ENCODE measurements around the gene TBL2.
"Not testable (repeated sequence)": the region's sequence is repeated elsewhere in the genome, so short reads cannot be mapped to it uniquely, and the experiment has no call there.

The TBL2 gene

DNA sequence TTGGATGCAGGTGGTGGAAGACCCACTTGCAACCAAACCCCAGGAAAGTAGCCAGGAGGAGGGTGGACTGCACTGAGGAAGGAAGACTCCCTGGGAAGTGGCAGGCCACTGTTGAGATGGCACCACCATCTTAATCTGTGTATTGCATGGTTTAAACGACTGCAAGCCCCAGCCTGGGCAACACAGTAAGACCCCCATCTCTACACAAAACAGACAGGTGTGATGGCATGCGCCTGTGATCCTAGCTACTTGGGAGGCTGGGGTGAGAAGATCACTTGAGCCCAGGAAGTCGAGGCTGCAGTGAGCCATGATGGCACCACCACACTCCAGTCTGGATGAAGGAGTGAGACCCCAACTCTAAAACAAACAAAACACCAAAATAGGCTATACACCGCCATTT is 11.2 kb downstream of the TBL2 start:
- Histone ChIP-seq H3K27me3 (replicated peaks; ENCODE audit: control insufficient read depth, insufficient read depth, low read length) (no peaks in the 10 kb centered on the region), H3K36me3 (ENCODE audit: control insufficient read depth, insufficient read depth, low read length) (peaks cover 15% of the 10 kb centered on the region), H3K4me3 (replicated peaks; ENCODE audit: low read depth, low read length) (no peak overlapping the region)
- TF ChIP-seq CTCF (IDR thresholded peaks at IDR 0.05; ENCODE audit: insufficient read depth, low read length, poor library complexity, severe bottlenecking), result no peak
- no peak for DNase-seq (ENCODE audit: extremely low read depth, insufficient read length)

DNA sequence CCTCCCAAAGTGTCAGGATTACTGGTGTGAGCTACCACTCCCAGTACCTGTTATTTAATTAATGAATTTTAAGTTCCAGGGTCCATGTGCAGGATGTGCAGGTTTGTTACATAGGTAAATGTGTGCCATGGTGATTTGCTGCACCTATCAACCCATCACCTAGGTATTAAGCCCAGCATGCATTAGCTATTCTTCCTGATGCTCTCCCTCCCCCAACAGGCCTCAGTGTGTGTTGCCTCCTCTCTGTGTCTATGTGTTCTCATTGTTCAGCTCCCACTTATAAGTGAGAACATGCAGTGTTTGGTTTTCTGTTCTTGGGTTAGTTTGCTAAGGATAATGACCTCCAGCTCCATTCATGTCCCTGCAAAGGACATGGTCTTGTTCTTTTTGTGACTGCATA is 11.9 kb downstream of the TBL2 start:
- not testable (repeated sequence) for H3K27me3 ChIP-seq (replicated peaks; ENCODE audit: control insufficient read depth, insufficient read depth, low read length); DNase-seq (ENCODE audit: extremely low read depth, insufficient read length)
- Histone ChIP-seq H3K4me3 (replicated peaks; ENCODE audit: low read depth, low read length) (peak overlapping the region; percentile 37), H3K36me3 (ENCODE audit: control insufficient read depth, insufficient read depth, low read length) (peaks cover 14% of the 10 kb centered on the region)

DNA sequence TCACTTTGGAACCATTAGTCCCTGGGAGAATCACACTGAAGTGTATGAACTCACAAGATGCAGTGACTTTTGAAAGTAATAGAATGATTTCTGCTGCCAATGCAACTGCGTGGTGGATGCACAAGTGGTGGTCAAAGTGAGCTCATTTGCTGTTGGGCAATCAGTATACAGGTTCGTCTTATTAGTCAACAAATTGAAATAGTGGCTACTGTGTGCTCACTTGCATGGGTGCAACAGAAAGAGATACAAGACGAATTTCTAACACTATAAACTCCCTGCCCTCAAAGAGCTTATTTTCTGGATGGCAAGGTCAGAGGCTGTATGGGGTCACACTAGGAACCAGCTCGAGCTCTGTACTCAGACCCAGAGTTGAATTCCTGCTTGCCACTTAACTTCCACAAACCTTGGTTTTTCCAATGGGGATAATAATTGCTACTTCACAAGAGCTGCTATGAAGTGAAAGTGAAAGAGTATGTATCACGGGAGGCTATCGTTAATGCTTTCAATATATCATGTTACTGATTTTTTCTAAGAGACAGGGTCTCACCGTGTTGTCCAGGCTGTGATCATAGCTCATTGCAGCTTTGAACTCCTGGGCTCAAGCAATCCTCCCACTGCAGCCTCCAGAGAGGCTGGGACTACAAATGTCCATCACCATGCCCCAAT is 12.6 kb downstream of the TBL2 start:
- no peak for DNase-seq (ENCODE audit: extremely low read depth, insufficient read length)
- Histone ChIP-seq H3K4me3 (replicated peaks; ENCODE audit: low read depth, low read length) (peak overlapping the region; percentile 37), H3K36me3 (ENCODE audit: control insufficient read depth, insufficient read depth, low read length) (peaks cover 10% of the 10 kb centered on the region), H3K27me3 (replicated peaks; ENCODE audit: control insufficient read depth, insufficient read depth, low read length) (no peaks in the 10 kb centered on the region)
- TF ChIP-seq CTCF (IDR thresholded peaks at IDR 0.05; ENCODE audit: insufficient read depth, low read length, poor library complexity, severe bottlenecking), result no peak

DNA sequence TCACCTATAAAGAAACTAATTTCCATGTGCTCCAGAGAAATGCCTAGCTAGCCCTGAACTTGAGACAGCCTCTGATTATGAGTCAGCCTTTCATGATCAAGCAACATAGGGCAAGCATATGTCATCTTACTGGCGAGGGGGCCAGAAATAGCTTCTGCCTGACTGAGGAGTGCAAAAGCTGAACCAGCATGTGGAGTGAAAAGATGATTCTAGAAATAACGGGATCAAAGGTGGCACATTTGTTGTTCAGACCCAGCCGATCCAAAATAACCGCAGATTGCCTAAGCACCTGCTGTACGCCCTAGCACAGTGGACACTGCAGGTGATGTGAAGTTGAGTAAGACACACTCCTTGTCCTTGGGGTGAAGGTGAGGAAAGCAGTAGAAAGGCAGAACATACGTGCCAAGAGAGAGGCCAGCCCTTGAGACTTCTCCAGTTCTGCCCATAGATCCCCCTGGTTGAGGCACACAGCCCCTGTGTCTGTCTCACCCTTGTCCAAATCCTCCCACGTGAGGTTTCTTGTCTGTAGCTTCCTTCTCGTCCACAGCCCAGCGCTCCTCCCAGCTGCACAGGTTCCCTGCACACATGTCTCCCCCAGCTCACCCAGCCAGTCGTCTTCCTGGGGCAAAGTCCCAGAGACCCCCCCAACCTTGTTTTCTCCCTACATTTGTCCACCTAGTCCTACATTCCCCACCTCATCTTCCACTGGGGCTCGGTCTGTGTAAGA is 18.1 kb downstream of the TBL2 start:
- H3K4me3 ChIP-seq (replicated peaks; ENCODE audit: low read depth, low read length), result no peak overlapping the region
- DNase-seq (ENCODE audit: extremely low read depth, insufficient read length), result peak; percentile 37
- TF ChIP-seq CTCF (IDR thresholded peaks at IDR 0.05; ENCODE audit: insufficient read depth, low read length, poor library complexity, severe bottlenecking), result no peak
- H3K27me3 ChIP-seq (replicated peaks; ENCODE audit: control insufficient read depth, insufficient read depth, low read length), result no peaks in the 10 kb centered on the region
- H3K36me3 ChIP-seq (ENCODE audit: control insufficient read depth, insufficient read depth, low read length), result no peaks in the 10 kb centered on the region

DNA sequence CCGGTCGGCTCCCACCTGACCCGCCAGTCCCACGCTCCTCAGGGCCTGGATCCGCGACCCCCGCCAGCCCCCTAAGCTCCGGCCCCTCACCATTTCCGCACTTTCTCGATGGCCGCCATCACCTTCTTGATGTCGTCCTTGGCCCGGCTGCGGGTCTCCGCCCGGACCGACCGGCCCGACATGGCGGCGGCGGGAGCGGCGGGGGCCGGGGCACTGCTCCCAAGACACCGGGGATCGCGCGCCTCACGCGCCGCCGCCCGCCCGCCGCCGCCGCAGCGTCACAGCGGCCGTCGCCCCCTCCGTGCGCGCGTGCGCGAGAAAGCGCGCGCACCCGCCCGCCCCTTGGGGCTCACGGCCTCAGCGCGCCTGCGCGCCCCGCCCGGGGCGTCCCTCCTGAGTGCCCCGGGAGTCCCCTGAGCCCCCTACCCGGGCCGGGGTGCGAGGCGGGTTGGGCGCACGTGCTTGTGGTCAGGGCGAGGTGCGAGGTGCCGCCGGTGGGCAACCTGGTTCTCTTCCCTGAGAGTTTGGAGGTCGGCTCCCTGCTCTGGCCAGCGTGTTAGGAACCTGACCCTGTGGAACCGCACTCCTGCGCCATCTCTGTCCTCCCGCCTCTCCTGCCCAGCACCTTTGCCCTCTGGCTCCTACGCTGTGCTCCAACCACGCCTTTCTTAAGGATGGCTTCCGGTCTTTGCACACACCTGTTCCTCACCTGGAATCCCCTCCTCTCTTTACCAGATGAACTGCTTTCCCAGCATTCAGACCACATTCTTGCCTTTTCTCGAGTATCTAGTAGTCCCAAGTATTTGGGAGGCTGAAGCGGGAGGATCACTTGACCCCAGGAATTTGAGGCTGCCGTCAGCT is 20.8 kb downstream of the TBL2 start, which contains the start of gene BCL7B:
BCL7B (minus strand) TSS at position 294 of the 861 bp plus-strand sequence; CDS start at position 182, 112 bp downstream.
- no peaks in the 10 kb centered on the region for H3K27me3 ChIP-seq (replicated peaks; ENCODE audit: control insufficient read depth, insufficient read depth, low read length)
- H3K4me3 ChIP-seq (replicated peaks; ENCODE audit: low read depth, low read length), result peak within 1 kb of the TSS; percentile 98
- DNase-seq (ENCODE audit: extremely low read depth, insufficient read length), result peak; percentile 88
- no peak for TF ChIP-seq CTCF (IDR thresholded peaks at IDR 0.05; ENCODE audit: insufficient read depth, low read length, poor library complexity, severe bottlenecking)
- peaks cover 5% of the 10 kb centered on the region for H3K36me3 ChIP-seq (ENCODE audit: control insufficient read depth, insufficient read depth, low read length)

DNA sequence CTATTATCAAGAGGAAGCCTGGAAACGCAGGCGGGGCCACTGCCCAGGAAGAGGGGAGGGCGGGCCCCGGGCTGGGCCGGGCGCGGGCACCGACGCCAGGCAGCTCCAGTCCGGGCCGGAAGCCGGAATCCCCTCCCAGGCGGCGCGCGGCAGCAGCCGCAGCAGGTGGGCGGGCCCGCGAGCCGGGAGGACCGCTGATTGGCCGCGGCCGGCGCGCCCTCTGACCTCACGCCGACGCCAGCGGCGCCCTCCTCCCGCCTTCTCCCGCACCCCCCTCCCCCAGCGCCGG is 21.3 kb downstream of the TBL2 start:
- no peak for TF ChIP-seq CTCF (IDR thresholded peaks at IDR 0.05; ENCODE audit: insufficient read depth, low read length, poor library complexity, severe bottlenecking)
- H3K36me3 ChIP-seq (ENCODE audit: control insufficient read depth, insufficient read depth, low read length), result peaks cover 7% of the 10 kb centered on the region
- DNase-seq (ENCODE audit: extremely low read depth, insufficient read length), result peak; percentile 96

More for the DNA sequence above, 21.3 kb downstream of the TBL2 start:
- no peaks in the 10 kb centered on the region for H3K27me3 ChIP-seq (replicated peaks; ENCODE audit: control insufficient read depth, insufficient read depth, low read length)
- peak overlapping the region; percentile 98 for H3K4me3 ChIP-seq (replicated peaks; ENCODE audit: low read depth, low read length)
